Hepatocyte (in vitro differentiated cells): ENCODE measurements around the gene UTS2R.

Experiments used
- EZH2 ChIP-seq: fragments of 200-600 bp; sonication (generic); IDR thresholded peaks from 2 replicates; pipeline ENCODE4 v1.6.1; 2016; ENCODE audit warnings: antibody characterized with exemption, mild to moderate bottlenecking, borderline replicate concordance
- TF ChIP-seq, protein P1 (sequence below): fragments of 200-600 bp; sonication (generic); IDR thresholded peaks from 2 replicates; pipeline ENCODE4 v1.5.1; 2016; ENCODE audit warnings: antibody characterized with exemption, mild to moderate bottlenecking; ENCODE audit not compliant: poor library complexity

DNA sequence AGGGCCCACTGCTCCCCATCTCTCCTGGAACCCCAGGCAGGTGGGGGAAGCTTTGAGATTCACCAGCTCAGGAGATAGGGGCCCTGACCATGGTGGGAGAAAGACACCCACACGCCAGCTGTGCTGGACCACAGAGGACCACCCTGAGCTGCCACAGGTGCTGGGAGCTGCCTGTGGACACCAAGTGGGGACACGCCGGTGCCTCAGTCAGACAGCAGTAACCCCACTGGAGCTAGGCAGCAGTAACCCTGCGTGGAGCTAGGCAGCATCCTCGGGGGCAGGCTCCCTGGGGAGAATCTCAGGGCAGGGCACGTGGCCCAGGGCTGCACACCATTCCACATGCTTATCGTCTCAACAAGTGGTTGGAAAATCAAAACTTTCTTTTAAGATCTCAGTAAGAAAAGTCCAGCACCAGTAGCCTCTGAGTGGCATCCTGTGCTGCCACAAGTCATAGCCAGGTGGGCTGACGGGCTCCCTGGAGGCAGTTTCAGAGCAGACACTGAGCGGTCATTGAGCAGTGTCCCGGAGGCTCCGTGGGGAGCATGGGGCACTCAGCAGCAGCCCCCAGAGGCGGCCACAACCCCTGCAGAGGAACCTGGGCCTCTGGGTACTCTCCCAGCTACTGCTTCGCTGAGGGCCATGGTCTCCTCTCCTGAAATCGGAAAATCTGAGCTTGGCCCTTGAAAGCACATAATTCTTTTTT, 38.6 kb downstream of the UTS2R start:
- TF ChIP-seq, protein P1, sequence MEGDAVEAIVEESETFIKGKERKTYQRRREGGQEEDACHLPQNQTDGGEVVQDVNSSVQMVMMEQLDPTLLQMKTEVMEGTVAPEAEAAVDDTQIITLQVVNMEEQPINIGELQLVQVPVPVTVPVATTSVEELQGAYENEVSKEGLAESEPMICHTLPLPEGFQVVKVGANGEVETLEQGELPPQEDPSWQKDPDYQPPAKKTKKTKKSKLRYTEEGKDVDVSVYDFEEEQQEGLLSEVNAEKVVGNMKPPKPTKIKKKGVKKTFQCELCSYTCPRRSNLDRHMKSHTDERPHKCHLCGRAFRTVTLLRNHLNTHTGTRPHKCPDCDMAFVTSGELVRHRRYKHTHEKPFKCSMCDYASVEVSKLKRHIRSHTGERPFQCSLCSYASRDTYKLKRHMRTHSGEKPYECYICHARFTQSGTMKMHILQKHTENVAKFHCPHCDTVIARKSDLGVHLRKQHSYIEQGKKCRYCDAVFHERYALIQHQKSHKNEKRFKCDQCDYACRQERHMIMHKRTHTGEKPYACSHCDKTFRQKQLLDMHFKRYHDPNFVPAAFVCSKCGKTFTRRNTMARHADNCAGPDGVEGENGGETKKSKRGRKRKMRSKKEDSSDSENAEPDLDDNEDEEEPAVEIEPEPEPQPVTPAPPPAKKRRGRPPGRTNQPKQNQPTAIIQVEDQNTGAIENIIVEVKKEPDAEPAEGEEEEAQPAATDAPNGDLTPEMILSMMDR = no peak
- no peak for TF ChIP-seq EZH2
